Activated CD8-positive, alpha-beta memory T cell treated with anti-CD3 and anti-CD28 coated beads for 36 hours (primary cell): Measurements from ENCODE around the gene SPOPL. TPM values are rescaled to one million over a fixed set of nuclear protein-coding genes. Genes with fewer than 3 reads are reported as not detected.

ENCODE experiments used
- CTCF ChIA-PET: fragments of 350-600 bp; sonication (Branson Sonifier 250); formaldehyde crosslinking; loops from one replicate; lab custom pipeline; 2021; ENCODE audit warnings: antibody characterized with exemption; lab: Charles Lee
- POLR2A ChIA-PET: fragments of 350-600 bp; sonication (Branson Sonifier 250); formaldehyde crosslinking; loops from one replicate; lab custom pipeline; 2021; ENCODE audit warnings: antibody characterized with exemption; lab: Charles Lee
- total RNA-seq, 2 experiments: library from RNA; stranded (reverse); gene quantifications; one replicate each; pipeline ENCODE4 v1.2.3, GENCODE V29; 2021

SPOPL gene
- total RNA-seq, 2 experiments from 2014 or later, result 17.9 to 18.6 TPM

DNA sequence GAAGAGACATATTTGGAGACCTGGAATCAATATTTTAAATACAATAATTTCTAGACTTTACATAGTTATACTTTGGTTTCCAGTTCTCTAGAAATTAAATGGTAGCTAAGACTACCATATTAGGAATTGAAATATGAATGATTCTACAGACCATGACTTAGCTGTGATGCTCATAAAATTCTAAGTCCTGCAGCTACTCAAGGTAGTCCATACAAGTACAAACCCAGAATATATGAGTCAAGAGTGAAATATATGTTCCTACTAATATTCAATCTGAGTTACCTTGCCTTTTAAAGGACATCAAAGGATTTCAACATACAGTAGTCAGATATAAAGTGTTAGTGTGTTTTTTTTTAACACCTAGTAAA is 10.1 kb upstream of the SPOPL start:
- ChIA-PET CTCF (no interaction called here), POLR2A (no interaction called here)

DNA sequence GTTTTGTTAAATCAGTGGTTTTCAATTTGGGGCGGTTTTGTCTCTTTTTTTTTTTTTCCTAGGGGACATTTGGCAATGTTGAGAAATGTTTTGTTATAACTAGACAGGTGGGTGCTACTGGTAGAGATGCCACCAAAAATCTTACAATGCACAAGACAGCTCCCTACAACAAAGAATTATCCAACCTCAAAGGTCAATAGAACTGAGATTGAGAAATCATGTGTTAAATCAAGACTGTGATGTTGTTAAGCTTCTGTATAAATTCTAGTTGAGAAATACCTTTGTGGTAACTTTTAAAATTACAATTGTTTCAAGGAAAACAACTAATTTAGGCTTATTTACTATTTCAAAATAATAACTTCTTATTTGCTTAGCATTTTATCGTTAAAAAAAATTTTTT is 9.4 kb upstream of the SPOPL start:
- ChIA-PET CTCF (no interaction called here), POLR2A (no interaction called here)

DNA sequence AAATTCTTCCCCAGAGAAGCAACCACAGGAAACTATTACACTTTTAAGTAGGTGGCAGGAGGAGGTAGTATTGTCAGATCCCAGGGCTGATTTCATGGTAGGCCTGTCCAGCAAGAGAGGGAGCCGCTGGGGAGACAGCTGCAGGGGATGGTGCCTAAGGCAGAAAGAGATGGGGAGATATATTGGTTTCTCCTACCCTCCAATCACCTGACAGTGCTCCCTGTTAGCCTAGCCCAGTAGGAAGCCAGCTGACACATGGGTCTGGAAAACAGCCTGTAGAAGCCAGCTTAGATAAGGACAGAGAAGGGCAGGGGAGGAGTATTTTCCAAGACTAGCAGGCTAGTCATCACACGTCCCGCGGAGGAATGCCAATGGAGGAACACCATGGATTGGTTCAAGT is 8.2 kb upstream of the SPOPL start:
- ChIA-PET CTCF (no interaction called here), POLR2A (no interaction called here)

DNA sequence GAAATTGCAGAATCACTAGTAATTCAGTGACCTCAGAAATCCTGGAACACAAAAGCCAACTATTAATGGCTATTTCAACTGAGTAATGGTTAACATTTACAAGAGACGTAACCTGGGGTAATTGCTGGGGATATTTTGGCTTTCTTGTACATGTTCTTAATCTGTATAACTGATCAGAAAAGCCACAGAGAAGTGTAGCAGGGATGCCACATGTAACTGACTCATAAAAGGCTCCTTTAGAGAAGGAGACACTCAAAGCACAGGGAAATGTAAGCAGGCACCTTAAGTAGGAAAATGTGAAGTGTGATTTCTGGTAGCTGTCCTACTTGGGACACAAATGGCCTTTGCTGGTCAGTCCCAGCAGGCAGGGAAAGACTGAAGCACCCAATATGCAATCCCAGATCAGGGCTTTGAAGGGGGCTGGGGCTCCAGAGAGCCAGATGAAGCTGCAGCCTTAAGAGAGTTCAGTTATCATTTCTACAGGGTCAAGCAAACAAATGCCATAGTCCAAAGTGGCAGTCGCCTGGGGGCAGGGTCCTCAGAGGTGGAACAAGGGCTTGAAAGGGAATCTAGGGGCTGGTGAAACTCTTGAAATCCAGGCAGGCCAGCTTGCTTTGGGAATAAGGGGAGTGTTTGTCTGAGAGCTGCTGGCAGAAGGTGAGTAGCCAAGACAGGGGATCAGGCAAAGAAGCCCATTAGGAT is 7.2 kb upstream of the SPOPL start:
- POLR2A ChIA-PET, result no interaction called here
- CTCF ChIA-PET, result no interaction called here

DNA sequence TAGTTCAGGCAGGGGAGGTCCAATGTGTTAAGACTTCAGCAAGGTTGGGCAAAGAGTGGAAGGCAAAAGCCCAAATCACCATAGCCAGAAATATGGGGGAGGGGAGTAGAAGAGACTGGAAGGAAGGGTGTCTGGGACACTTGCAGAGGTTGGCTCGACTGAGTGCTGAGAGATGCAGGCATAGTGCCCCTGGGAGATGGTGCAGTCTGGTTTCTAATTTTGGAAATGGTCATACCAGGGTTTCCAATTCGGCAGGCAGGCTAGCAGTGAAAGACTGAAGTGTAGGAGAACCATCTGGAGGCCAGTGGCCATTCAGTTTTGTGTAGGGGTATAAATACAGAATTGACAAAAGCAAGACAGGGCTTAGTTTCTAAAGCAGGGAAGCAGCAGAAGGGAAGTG is 6.2 kb upstream of the SPOPL start:
- ChIA-PET POLR2A (no interaction called here), CTCF (no interaction called here)

DNA sequence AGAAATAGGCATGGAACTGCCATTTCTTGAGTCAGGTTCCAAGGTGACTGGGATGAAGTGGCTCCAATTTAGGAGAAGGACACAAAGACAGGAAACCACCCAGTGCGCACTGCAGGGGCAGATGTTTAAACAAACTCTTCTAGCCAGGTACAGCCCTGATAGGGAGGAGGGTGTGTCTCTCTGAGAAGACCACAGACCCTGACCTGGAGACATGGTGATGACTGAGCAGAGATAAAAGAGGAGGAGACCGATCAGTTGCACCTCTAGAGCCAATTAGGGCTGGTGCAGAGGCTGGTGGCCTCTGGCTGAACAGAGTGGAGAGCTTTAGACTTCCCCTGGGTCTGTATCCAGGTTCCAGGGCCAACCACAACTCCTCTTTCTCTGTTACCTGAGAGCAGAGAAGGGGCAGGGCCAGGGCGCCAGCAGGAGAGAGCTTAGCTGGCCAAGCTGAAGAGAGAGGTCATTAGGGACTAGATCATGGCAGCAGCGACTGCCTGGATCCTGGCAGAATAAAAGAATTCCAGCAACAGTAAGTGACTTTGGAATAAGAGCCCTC is 5.4 kb upstream of the SPOPL start:
- ChIA-PET CTCF (no interaction called here), POLR2A (no interaction called here)

DNA sequence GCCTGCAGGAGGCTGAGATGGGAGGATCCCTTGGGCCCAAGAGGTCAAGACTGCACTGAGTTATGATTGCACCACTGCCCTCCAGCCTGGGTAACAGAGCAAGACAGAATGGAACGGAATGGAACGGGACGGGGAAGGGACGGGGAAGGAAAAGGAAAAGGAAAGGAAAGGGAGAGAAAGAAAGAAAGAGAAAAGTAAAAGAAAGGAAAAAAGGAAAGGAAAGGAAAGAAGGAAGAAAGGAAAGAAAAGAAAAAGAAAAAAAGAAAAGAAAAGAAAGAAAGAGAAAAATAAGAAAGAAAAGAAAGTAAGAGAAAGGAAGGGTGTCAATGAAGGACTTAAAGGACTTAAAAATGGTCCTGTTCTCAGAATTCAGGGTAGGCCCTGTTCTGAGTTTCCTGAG is 4.3 kb upstream of the SPOPL start:
- POLR2A ChIA-PET, result no interaction called here
- CTCF ChIA-PET, result no interaction called here

DNA sequence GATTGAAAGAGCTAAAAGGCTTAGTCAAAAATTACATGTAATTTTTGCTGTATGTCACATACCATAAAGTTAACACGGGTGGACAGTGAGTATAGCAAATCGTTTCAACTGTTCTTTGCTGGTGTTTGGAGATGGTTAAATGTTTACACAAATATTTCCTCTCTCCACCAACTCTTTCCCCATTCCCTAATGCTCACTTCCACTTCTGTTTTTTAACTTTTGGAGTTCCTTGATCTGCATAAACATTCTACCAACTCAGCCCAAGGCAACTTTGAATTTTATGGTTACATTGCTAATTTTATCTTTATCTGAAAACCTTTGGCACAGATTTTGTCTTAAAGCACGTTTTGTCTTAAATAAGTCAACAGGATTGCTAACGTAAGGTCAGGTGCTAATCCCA is 1.9 kb upstream of the SPOPL start:
- POLR2A ChIA-PET, result no interaction called here
- CTCF ChIA-PET, result no interaction called here

DNA sequence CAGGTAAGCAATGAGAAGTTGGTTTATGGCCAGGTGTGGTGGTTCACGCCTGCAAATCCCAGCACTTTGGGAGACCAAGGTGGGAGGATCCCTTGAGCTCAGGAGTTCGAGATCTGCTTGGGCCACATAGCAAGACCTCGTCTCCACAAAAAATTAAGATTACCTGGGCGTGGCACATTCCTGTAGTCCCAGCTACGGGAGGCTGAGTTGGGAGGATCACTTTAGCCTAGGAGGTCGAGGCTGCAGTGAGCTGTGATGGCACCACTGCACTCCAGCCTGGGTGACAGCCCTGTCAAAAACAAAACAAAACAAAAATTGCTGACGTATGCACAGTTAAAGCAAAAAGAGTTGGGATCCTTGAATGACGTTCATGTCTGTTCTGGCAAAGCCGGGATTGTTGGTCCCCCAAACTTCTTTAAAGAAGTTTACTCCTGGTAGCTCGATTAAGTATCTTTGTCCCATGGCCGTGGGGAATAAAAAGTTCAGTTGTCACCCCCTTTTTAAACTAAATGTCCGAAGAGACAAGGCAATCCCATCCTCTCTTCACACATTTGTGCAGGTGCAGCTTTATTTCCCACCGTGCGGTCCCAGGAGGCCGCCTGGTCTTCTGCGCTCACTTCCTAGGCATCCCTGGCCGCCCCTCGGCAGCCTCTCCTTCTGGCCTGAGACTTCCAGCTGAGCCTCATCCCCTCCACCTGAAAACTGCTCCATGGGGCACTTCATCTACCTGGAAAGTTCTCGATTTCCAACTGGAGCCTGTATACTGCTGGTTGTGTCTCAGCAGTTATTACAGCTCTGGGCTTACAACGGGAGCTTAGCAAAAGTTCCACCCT is 762 bp upstream of the SPOPL start:
- POLR2A ChIA-PET, result interaction anchor here (0.7 to 1.3 kb wide), 2 partner anchors 15 to 101 kb away, joined by 3 read pairs; no protein-coding TSS in a partner anchor
- CTCF ChIA-PET, result no interaction called here

DNA sequence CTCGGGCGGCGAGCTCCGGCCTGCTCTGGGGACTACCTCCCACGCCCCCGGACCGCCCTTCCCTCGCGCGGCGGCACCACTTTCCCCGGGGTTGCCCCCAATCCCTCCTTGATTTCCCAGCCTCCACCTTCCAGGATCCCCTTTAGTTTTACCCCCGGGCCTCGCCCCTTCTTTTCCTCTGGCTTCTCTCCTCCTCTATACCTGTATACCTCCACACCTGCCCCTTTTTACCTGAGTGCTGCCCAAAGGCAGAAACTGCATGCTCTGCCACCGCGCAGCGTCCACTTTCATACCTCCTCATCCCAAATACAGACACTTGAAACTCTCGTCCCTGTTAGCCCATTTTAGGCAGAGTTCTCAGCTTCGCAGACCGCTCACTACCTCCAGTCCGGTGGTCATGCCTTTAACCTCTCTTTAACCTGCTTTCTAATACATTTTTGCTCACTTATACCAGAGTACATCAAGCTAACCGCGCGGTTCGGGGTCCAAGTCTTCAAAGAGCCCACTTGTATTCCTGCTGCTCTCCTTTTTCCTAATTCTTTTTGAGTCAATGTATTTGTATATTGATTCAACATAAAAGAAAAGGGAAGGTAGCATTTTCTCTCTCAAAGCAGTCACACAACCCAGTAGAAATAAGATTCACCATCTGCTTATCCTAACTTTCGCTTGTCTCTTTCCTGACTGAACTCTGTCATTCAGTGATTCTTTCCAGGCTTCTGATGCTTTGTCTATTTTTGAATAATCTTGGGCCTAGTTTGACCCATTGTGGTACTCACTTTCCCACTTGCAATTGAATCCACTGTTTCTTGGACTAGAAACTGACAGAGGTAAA is 901 bp downstream of the SPOPL start:
- CTCF ChIA-PET, result no interaction called here
- POLR2A ChIA-PET, result interaction anchor here (0.6 kb wide), 1 partner anchor 539 kb away, joined by 3 read pairs; no protein-coding TSS in a partner anchor

DNA sequence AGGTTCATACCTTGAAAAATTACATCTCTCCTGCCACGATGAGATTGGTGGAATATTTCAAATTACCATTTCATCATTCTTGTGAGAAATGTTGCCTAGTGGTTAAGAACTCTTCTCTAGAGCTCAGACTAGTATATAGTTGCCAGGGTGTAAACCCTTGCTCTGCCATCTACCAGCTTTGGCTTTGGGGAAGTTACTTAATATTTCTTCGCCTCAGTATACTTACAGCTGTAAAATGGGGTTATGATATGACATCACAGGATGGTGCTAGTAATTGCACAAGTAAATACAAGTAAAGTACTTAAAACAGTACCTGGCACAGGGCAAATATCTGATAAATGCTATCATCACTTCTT is 1.5 kb downstream of the SPOPL start:
- CTCF ChIA-PET, result no interaction called here
- POLR2A ChIA-PET, result interaction anchor here (0.6 kb wide), 1 partner anchor 539 kb away, joined by 3 read pairs; no protein-coding TSS in a partner anchor

DNA sequence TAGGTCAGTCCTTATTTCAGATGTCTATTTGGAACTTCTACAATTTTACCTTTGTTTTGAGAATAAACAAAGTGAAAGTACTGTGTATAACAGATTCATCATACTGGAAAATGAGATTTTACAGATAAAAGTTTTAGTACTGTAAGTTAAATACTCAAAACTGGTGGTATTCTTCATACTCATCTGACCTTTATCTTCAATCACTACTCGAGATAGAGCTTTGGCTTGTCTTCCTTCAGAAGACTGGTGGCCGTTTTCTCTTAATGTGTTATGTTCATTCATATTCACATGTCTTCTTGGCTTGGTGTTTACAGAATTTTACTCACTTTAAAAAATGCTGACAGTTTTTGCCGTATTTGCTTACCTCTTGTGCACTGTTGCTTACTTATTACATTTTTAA is 2.1 kb downstream of the SPOPL start:
- ChIA-PET CTCF (no interaction called here), POLR2A (no interaction called here)

DNA sequence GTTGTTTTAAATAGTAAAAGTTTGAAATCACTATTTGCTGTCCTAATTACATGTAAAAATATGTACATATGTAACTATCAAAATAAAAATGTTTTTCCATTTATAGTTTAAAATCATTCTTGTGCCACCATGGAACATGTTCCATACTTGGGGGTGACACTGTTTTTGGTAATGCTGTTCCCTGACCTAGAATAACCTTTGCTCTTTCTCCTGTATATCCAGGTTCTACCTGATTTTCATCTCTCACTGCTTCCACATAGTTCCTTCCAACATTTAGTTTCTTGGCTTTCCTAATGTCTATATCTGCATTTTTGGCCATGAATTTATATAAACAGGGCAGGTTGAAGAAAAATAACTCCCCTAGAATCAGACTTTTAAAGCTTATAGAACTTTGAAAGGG is 2.5 kb downstream of the SPOPL start:
- CTCF ChIA-PET, result no interaction called here
- POLR2A ChIA-PET, result no interaction called here

DNA sequence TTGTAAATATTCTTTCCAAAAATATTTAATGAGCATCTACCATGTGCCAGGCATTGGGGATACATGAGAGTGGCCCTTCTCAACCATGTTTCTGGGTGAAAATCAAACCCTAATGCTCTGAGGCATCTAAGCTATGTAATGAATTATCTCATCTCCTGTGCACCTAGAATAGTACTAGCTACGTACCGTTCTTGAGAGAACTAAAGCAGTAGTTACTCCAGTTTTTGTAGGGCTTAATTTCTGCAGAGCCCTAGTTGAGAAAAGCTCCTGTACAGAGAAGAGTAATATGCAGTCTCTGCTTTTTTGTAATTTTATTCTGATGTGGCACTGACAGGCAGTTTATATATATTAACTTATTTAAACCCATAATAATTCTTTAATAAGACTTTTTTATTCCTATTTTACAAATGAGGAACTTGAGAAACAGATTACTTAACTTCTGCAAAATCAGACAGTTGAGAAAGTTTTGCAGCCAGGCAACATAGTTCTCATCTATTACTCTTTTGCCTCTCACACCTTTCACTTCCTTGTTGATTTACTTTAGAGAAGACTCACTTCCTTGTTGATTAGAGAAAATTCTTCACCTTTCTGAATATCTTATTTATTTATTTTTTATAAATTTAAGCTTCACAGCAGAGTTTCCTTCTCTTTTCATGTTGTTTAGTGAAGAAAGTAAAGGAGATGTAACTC is 3.1 kb downstream of the SPOPL start:
- ChIA-PET POLR2A (no interaction called here), CTCF (no interaction called here)

DNA sequence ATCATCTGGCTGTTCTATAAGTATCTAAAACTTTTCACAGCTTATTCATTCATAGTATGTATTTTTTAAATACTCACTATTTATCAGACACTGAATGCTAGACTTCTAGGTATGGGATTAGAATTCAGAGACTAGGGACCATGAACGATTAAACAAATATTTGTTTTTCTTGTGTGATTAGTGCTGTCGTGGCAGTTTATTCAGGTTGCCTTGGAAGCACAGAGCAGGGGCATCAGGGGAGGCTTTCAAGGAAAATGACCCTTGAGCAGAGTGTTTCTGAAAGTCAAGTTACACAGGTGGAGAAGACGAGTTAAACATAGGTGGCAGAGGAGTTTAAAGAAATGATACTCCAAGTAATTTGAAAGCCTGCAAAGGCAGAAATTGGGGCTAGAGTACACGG is 5.7 kb downstream of the SPOPL start:
- POLR2A ChIA-PET, result no interaction called here

DNA sequence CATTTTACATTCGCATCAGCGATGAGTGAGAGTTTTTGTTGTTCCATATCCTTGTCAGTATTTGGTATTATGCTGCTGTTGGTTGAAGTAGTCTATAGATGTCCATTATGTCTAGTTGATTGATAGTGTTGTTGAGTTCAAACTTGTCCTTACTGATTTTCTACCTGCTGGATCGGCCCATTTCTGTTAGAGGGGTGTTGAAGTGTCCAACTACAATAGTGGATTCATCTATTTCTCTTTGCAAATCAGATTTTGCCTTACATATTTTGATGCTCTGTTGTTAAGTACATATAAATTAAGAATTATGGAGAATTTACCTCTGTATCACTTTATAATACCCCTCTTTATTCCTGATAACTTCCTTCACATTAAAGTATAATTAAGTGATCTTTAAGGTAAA is 8.7 kb downstream of the SPOPL start:
- ChIA-PET CTCF (no interaction called here), POLR2A (no interaction called here)

More for the DNA sequence above, 5.7 kb downstream of the SPOPL start:
- CTCF ChIA-PET, result no interaction called here

DNA sequence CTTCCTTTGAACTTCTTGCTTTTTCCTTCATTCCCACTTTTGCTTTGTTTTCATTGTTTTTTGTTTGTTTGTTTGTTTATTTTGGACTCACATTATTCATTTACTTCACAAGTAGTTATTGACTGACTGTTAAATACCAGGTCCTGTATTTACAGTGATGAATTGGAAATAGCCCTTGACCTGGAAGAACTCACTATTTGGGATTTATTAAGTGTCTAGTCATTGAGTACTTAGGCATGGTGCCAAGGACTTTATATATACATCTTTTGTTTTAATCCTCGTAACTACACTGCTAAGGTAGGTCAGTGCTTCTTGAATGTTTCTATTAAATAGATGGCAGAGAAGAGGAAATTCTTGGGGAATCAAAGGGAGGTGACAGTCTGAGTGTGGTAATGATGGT is 11.1 kb downstream of the SPOPL start:
- CTCF ChIA-PET, result no interaction called here
- POLR2A ChIA-PET, result no interaction called here

DNA sequence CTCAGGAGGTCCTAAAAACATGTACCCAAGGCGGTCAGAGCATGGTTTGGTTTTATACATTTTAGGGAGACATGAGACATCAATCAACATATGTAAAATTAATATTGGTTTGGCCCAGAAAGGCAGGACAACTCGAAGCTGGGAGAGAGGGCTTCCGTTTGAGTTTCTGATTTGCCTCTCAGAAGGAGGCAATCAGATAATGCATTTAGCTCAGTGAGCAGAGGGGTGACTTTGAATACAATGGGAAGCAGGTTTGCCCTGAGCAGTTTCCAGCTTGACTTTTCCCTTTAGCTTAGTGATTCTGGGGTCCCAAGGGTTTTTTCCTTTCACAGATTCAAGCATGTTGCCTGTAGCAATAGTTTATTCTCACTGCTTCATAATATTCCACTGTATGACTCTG is 12.6 kb downstream of the SPOPL start:
- POLR2A ChIA-PET, result no interaction called here
- CTCF ChIA-PET, result no interaction called here

DNA sequence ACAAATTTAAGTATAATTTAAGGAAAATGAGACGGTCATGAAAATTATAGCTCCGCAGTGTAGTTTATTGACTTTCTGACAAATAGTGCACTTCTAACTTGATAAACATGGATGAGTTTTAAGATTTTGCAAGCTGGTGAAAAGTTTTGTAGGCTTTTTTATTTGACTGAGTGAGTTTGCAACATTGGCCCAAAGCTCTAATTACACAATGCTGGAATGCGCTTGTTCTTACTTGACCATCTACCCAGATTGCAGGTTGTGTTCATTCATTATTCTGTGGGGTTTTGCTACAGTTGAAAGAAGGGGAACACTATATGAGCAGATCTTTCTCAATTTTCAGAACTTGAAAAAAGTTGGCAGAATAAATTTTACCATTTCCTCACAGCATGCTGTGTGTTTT is 13.5 kb downstream of the SPOPL start:
- ChIA-PET CTCF (no interaction called here), POLR2A (no interaction called here)
